NCI-H446 (cell line): ENCODE data around the gene SLC2A9.

Source experiments
- DNase-seq, 2 experiments: peaks; one replicate each; lab custom pipeline; 2025; lab: John Stamatoyannopoulos, UW

Gene SLC2A9

DNA sequence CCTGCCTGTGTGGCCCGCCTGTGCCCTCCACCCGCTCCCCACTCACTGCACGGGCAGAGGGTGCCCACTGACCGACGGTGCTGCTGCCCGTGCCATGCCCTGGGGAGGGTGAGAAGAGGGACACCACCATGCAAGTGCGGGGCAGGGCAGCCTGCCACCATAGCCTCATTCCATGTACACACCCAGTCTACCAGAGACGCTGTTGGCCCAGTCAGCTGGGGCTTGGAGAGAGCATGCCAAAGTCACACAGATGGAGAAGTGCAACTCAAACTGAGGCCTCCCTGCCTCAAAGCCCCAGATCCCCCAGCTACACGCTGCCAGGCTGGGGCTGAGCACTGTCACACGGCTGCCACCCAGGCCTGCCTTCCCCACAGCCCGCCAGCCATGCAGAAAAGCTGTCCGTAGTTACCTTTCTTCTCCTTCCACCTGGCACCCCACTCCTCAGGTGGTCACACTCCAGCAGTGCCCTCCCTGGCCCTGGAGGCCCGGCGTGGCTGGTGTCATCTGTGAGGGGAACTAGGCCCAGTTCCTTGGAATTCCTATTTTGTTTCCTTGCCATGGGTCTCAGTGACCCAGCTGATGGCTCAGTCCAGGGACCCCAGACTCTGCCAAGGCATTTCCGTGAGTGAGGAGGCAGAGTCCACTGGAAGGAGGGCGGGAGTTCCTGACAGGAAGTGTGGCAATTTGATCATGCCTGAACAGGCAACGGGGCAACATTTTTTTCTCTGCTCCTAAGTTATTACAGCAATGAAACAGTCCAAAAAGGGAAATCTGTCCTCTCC, at the start of gene SLC2A9:
Gene SLC2A9, minus strand, starts transcription at position 627 of the 782 bp plus-strand sequence. Its CDS starts 68 bp downstream, at position 559.
- DNase-seq = peak in 1 of 2 experiments; percentile 26

DNA sequence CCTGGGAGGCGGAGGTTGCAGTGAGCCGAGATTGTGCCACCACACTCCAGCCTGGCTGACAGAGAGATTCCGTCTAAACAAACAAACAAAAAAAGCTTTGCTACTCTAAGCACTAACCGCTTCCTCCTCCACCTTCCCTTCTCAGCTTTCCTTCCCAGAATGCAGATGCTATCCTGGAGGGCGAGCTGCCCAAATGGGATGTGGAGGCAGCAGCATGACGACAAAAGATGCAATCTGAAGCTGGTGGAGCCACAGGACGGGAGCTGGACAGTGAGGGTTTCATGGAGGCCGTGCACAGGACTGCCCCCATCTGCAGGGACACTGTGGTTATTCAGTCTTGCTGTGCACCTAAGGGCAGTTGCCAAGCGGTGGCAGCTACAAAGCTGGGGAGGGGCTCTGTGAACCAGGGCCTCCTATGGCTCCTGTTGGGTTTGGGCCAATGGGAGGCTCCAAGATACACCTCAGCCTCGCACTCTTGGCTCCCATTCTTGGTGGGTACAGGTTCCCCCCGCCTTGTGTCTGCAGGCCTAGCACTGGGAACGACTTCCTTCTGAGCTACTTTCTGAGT, 47.9 kb upstream of the SLC2A9 start:
- DNase-seq = no peak

DNA sequence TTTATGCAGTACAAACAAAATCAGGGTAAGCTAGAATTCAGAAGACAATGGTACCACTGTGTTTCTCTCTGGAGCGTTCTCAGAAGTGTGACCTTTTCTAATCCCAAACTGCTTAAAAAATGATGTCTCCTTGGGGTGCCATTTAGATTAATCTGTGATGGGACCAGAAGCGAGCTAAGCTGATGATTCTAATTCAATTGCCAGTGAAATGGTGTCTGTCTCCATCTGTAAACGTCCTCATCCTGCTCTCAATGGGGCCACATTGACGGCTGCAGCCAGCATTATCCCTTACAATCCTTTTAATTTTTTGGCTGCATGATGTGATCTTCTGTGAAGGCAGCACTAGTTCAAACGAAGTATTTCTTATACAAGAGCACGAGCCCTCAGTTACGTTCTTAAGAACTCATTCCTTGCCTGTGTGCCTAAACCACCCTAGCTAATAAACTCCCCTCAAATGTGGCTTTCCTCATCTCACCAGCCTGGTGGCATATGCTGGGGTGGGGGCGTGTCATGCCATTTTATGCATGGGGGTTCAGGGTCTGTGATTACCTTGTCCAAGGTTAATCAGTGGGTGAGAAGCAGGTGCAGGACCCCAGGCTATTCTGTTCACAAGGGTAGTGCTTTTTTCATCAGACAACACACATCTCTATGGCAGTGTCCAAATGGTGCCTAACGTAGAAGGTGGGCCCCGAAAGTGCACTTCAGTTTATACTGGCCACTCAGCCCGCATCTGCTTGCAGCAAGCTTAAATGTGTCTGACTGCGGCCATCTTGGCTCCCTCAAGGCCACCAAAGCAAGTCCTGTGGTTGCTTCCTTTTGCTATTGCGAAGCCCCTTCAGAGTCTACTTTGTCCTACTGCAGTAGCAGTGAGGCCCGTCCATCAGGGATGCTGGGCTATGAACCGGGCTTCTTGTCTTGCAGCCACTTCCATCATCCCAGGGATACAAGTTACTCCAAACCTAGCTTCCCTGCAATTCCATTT, 45.7 kb upstream of the SLC2A9 start:
- DNase-seq = no peak

DNA sequence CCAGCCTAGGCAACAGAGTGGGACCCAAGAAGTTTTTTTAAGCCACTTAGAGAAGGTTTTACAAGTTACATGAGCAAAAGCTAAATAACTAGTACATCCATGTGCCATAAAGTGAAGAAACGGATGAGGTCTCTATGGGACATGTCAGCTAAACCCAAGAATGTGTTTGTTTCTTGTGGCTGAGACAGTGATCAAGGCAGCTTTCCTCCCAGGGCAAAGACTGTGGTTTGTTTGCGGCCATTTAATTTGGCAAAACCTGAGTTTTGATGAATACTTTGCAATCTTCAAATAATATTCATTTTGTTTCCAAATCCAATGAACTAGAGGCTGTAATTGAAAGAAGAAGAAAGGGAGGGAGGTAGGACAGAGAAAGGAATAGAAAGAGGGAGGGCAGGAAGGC, 44.9 kb upstream of the SLC2A9 start:
- DNase-seq = no peak

DNA sequence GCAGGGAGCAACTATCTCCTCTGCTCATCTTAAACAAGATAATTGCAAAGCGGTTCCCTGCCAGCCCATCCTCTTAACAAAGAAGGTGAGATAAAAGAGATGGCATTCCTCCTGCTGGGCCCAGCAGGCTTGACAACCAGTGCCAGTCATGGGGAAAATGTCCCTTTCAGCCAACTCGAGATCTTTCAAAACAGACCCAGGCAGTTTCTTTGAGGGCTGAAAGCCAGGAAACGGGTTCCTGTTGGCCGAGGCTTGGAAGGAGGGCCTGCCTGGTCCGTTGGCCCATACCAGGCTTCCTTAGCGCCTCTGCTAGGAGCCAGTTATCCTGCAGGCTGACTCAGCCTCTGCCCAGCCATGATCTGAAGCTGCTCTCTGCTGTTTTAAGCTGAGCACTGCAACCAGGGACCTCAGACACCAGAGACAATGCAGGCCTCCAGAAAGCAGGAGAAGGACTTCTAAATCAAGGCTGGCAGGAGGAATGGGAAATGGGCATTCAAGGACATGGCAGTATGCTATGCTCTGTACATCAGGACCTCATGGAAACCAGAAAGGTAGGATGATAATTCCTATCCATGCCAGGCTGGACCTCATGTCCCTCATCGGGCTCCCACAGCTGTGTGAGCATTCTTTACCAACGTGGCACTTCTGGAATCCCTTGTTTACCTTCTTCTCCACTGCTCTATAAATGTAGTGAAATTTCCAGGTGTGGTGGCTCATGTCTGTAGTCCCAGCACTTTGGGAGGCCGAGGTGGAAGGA, 42.4 kb upstream of the SLC2A9 start:
- DNase-seq = peak; percentile 22 to 66

DNA sequence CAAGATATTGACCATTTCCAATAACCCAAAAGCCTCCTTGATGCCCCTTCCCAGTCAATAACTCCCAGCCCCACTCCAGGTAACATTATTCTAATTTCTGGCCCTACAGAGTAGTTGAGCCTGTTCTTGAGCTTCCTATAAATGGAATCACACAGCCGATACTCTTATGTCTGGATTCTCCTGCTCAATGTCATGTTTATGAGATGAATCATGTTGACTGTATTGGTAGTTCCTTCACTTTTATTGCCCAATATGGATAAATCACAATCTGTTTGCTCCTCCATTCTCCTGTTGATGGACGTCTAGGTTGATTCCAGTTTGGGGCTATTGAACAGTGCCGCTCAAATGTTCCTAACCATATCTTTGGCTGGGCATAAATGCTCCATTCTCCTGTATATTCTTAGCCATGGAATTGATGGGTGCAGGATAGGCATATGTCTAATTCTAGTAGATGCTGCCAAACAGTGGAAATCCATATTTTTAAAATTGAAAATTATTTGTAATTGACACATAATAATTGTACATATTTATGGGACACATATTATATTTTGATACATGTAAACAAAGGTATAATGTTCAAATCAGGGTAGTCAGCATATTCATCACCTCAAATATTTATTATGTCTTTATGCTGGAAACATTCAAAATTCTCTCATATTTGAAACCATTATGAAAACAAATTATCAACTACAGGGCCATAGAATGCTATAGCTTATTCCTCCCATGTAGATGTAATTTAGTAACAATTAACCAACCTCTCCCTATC, 40.5 kb upstream of the SLC2A9 start:
- DNase-seq = no peak

DNA sequence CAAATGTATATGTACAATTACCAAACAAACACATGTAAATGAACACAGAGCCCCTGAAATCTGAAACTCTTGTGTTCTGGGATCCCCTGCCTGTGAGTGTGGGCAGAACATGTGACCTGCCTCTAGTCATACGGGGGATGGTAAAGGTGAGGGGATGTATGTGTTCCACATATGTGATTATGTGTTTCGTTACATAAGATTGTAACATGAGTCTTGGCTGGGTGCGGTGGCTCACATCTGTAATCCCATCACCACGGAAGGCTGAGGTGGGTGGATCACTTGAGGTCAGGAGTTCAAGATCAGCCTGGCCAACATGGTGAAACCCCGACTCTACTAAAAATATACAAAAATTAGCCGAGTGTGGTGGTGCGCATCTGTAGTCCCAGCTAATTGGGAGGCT, 37.1 kb upstream of the SLC2A9 start:
- DNase-seq = no peak

DNA sequence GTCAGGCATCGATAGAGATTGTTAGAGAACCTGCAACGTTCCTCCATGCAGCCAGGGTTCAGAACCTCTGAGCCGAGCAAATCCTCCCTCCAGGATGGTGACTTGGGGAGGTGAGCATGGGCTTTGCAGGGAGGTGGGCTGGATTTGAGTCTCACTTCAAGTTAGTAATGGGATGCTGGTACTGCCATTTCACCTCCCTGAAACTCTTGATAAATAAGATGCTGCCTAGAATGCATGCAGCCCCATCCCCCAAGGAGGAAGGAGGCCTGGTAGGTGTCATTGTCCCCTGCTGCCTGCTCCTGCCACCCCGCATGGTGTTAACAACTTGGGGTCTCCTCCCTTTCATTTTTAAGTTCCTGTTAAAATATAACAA, 35.7 kb upstream of the SLC2A9 start:
- no peak for DNase-seq

DNA sequence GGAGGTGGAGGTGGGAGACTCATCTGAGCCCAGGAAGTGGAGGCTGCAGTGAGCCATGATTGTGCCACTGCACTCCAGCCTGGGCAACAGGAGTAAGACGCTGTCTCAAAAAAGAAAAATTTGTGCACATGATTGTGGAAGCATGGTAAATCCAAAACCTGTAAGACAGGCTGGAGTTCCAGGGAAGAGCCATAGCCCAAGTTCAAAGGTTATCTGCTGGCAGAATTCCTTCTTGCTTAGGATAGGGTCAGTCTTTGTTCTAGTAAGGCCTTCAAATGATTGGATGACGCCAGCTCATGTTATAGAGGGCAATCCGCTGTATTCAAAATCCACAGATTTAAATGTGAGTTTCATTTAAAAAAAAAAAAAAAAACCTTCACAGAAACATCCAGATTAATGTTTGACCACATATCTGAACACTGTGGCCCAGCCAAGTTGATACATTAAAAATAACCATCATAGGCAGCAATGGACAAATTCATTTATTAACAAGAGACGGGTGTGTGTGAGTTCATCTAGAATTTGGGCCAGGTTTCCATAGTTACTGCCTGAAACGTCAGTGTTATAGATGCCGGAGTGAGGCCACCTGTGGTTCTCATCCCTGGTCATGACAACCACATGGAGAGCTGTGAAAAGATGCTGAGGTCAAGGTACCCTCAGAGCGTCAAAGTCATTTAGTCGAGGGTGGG, 35.2 kb upstream of the SLC2A9 start:
- no peak for DNase-seq

DNA sequence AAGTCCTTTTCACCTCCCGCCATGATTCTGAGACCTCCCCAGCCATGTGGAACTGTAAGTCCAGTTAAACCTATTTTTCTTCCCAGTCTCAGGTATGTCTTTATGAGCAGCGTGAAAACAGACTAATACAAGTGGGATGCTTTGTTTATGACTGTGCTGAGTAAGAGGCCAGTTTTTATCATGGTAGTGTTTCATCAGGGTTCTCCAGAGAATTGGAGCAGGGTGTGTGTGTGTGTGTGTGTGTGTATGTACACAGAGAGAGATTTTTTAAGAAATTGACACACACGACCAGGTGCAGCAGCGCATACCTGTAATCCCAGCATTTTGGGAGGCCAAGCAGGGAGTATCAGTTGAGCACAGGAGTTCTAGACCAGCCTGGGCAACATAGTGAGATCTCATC, 34.6 kb upstream of the SLC2A9 start:
- no peak for DNase-seq

DNA sequence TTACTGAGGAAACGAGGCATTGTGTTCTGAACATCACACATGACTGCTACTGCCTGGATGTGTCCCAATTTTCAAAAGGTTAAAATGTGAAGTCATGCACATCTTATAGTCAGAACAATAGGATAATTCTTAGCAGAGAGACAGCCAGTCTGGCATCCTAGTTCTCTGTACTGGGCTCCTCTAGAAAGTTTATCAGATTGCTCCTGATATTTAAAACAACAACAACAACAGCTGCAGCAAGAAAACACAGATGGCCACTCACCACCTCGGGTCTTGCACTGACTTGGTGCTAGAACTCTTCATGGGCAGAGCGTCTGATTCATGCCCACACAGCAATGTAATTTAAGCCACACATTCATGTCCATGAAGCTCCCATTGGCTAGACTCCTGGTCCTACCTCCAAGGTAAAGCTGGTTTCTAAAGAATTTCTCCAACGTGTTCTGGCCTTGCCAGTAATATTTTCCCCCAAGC, 33.3 kb upstream of the SLC2A9 start:
- no peak for DNase-seq

DNA sequence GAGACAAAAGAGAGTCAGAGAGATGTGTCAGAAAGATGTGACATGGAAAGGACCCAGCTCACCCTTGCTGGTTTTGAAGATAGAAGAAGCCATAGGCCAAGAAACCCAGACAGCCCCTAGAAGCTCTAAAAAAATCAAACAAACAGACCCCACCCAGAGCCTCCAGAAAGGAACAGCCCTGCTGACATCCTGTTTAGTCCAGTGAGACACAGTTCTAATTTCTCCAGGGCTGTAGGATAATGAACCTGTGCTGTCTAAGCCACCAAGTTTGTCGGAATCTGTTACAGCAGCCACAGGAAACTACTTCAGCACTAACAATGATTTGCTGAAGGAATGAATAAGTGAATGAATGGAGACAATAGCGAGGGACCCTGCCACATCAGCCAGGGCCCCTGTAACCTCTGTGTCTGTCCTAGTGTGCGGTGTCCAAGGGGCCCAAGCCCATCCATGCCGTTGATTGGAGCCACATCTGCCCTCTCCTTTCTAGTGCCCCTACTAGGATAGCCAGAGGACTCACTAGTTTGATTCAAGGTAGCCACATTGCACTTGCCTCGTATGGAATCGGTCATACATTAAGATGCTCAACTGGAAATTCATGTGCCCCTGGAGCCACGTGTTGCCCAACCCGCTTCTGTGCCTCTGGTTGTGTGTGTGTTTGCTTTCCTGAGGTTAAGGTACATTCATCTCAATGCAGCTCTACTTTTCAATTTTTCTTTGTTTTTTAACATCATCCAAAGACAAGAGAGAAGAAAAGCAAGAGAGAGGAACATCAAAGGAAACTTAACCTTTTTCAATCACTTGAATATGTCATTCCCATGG, 32.5 kb upstream of the SLC2A9 start:
- DNase-seq = no peak

DNA sequence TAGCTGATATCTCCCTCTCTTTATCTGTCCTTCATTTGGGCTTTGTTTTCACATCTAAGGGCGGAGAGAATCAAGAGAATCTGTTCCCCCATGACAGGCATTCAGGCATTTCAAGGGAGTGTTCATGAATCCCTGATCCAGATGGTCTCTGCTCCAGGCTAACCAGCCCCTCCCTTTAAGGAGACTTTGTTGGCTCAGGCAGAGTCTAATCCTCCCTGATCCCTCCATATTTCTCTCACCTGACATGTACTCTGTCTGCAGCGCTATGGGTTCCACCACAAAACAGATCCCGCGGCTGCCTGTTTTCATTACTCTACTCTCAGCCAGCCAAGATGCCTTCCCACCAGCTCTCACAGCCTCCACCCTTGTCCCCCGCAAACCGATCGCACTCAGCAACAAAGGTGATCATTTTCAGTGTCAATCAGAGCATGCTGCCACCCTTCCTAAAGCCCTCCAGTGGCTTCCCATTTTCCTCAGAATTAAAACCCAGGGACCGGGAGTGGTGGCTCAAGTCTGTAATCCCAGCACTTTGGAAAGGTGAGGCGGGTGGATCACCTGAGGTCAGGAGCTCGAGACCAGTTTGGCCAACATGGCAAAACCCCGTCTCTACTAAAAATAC, 30.3 kb upstream of the SLC2A9 start:
- no peak for DNase-seq

DNA sequence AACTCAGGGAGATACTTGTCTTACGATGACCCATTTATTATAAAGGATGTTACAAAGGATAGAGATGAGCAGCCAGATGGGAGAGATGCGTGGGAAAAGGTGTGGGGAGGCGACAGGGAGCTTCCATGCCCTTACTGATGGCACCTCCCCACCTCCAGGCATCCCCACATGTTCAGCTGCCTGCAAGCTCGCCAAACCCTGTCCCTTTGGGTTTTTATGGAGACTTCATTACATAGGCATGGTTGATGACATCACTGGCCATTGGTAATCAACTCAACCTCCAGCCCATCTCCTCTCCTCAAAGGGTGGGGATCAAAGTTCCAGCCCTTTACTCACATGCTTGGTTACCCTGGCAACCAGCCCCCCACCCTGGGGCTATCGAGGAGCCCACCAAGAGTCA, 29.4 kb upstream of the SLC2A9 start:
- DNase-seq = no peak

DNA sequence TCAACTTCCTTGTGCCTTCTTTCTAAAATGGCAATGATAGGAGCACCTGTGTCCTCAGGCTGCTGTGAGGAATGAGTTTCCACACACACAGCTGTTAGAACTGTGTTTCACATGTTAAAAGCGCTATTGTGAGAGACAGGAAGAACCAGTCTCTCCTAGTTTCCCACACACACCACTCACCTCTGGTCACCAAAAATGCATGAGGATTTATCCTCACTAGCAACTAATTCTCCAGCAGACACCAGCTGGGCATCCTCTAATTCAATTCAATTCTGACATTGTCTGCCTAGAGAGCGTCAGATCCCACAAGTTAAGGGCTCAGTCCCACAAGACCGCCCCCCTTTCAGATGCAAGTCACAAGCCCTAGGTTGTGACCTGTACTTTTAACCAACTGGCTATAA, 29.0 kb upstream of the SLC2A9 start:
- no peak for DNase-seq

DNA sequence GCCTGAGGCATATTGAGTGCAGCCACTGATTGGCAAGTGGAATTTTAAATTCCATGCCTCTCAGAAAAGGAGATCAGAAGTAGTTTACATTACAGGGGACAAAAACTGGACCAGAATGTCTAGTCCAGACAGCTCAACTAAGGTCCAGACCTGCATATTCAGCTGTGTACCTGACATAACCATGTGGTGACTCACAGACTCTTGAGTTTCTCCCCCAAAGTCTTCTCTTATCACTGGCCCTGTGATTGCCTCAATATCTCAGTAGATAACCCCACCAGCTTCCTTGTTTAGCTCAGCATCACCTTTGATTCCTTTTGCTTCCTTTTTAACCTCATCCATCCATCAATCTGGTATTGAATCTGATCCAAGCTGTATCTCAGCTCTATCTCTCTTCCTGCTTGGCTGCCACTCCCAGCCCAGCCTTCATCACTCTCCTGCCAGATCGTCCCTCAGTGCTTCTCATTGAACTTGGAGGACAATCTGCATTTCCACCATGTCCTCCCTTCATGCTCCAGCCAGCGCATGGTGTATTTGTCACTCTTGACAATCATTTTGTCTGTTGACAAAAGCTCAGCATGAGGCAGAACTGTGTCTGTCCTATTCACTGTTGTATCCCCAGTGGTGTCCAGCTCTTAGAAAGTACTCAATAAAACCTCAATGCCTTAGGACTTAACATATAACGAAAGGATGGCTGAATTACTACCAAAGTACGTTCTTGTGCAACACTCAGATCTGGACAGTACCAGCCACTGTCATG, 27.8 kb upstream of the SLC2A9 start:
- no peak for DNase-seq

DNA sequence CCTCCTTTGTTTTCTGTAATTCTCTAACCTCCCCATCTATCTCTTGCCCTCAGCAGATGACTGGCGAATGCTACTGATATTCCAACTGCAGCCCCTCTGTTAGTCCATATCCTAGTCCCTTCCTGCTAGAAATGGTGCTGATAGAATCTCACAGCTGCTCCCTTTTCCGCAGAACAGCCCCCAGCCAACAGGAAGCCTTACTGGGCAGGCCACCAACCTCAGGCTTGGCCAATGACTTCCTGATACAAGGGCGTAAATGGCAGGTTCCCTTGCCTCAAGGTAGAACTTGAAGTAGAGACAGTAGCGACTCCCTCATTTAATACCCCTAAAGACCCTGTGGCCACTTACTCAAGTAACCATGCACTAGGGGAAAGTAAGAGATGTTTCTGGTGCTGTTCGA, 26.7 kb upstream of the SLC2A9 start:
- no peak for DNase-seq

DNA sequence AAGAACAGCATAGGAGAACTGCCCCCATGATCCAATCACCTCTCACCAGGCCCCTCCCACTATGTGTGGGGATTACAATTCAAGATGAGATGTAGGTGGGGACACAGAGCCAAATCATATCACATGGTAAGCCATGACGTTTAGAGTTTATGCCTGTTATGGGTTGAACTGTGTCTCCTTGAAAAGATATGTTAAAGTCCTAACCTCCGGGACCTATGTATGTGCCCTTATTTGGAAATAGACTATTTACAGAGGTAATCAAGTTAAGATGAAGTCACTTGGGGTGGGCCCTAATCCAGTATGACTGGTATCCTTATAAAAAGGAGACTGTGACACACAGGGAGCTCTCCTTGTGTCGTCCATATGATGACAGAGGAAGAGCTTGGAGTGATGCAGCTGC, 25.2 kb upstream of the SLC2A9 start:
- no peak for DNase-seq
